Tibial artery (tissue), 4 donors: ENCODE measurements around the gene UBE2E2.

Source experiments
- DNase-seq, 2 donors: peaks; one replicate each; pipeline ENCODE4 v3.0.0-alpha.2; 2019
- H3K27ac ChIP-seq, 2 donors: fragments of 200-600 bp; sonication (generic) in 1 of 2; 1 replicate in 1 of 2; 2 replicates in 1 of 2; pipeline ENCODE4 v1.5.1; 2018 to 2019; ENCODE audit warnings: mild to moderate bottlenecking in 1 of 2
- H3K27me3 ChIP-seq, 2 donors: fragments of 200-600 bp; sonication (generic) in 1 of 2; one replicate each; pipeline versions ENCODE4 v1.5.1 to v1.6.0; 2016 to 2019
- H3K36me3 ChIP-seq, 3 donors: fragments of 200-600 bp; sonication (generic) in 2 of 3; one replicate each; pipeline ENCODE4 v1.5.1; 2016 to 2019; ENCODE audit warnings: mild to moderate bottlenecking in 2 of 3
- H3K4me1 ChIP-seq, 4 donors: fragments of 200-600 bp; sonication (generic) in 2 of 4; 1 replicate in 3 of 4; 2 replicates in 1 of 4; pipeline ENCODE4 v1.5.1; 2016 to 2019
- H3K4me3 ChIP-seq, 2 donors: fragments of 200-600 bp; sonication (generic) in 1 of 2; 1 replicate in 1 of 2; 2 replicates in 1 of 2; pipeline ENCODE4 v1.5.1; 2018 to 2019; ENCODE audit warnings: mild to moderate bottlenecking in 2 of 2
- H3K9me3 ChIP-seq, 3 donors: fragments of 200-600 bp; sonication (generic) in 1 of 3; one replicate each; pipeline ENCODE4 v1.5.1; 2016 to 2019
- intact Hi-C: fragments of 100-400 bp; cut with DNase I; formaldehyde crosslinking; loops from one replicate; pipeline ENCODE4 v1.15.0; 2023; ENCODE audit warnings: low total_unique reads
- TF ChIP-seq, protein P1 (sequence below), 2 experiments: fragments of 200-600 bp in 1 of 2; fragments of 450-650 bp in 1 of 2; IDR thresholded peaks; one replicate each; pipeline ENCODE4 v1.5.1; 2017 to 2019; ENCODE audit warnings: antibody characterized with exemption in 2 of 2, mild to moderate bottlenecking in 1 of 2, moderate library complexity in 1 of 2

The UBE2E2 gene

DNA sequence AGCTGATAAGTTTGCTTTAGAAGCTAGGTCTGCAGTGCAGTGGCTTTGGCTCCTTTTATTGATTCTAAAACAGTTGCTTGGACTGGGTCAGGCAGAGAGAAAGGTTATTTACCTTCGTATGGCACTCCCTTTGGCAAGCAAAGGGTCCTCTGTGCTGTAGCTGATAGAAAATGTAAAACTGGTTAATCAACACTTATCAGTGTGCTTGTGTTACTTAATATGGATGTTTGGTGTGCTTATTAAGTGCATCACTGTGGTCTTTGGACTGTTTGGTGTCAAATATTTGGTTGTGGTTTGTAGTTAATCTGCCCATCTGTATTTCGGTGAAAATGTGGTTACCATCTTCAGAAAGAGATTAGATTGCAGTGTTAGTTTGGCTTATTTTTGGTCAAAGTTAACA, 16.0 kb downstream of the UBE2E2 start:
- DNase-seq = no peak
- Histone ChIP-seq H3K4me1 (peaks cover 0 to 27% (median 7%) of the 10 kb centered on the region in 4 donors), H3K4me3 (no peak overlapping the region), H3K9me3 (peaks cover 0 to 3% (median 0%) of the 10 kb centered on the region in 3 donors), H3K27me3 (no peaks in the 10 kb centered on the region), H3K36me3 (no peaks in the 10 kb centered on the region), H3K27ac (peak overlapping the region in 1 of 2 donors; percentile 22)
- TF ChIP-seq, protein P1, sequence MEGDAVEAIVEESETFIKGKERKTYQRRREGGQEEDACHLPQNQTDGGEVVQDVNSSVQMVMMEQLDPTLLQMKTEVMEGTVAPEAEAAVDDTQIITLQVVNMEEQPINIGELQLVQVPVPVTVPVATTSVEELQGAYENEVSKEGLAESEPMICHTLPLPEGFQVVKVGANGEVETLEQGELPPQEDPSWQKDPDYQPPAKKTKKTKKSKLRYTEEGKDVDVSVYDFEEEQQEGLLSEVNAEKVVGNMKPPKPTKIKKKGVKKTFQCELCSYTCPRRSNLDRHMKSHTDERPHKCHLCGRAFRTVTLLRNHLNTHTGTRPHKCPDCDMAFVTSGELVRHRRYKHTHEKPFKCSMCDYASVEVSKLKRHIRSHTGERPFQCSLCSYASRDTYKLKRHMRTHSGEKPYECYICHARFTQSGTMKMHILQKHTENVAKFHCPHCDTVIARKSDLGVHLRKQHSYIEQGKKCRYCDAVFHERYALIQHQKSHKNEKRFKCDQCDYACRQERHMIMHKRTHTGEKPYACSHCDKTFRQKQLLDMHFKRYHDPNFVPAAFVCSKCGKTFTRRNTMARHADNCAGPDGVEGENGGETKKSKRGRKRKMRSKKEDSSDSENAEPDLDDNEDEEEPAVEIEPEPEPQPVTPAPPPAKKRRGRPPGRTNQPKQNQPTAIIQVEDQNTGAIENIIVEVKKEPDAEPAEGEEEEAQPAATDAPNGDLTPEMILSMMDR (IDR thresholded peaks at IDR 0.05) = no peak
- intact Hi-C loops = no loop called here

DNA sequence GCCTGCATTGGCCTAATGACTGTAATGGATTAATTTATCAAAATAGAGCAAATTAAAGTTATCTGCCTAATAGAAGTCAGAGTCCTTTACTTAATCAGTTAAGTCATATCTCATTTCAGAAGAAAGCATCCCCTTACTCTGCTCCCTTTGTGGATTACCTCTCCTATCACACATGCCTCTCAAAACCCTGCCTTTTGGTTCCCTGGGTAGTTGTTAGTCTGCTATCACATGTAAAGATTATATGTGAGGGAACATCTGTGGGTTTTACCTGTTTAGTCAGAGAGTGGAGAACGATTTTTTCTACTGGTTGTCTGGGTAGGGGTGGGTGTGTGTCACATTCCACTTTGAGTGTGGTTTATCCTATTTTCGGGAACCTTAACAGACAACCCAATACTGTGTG, 16.4 kb downstream of the UBE2E2 start:
- no peaks in the 10 kb centered on the region for H3K36me3 ChIP-seq
- TF ChIP-seq, protein P1 (IDR thresholded peaks at IDR 0.05) = no peak
- H3K4me3 ChIP-seq = no peak overlapping the region
- DNase-seq = no peak
- peak overlapping the region in 1 of 2 donors; percentile 22 for H3K27ac ChIP-seq
- peaks cover 0 to 3% (median 0%) of the 10 kb centered on the region in 3 donors for H3K9me3 ChIP-seq
- peaks cover 0 to 27% (median 7%) of the 10 kb centered on the region in 4 donors for H3K4me1 ChIP-seq
- intact Hi-C loops = no loop called here
- no peaks in the 10 kb centered on the region for H3K27me3 ChIP-seq

- H3K4me1 ChIP-seq = peaks cover 0 to 27% (median 7%) of the 10 kb centered on the region in 4 donors
- H3K4me3 ChIP-seq = peak overlapping the region in 1 of 2 donors; percentile 5
- H3K27ac ChIP-seq = no peak overlapping the region
- TF ChIP-seq, protein P1 (IDR thresholded peaks at IDR 0.05) = no peak
- H3K36me3 ChIP-seq = no peaks in the 10 kb centered on the region
- DNase-seq = no peak
- peaks cover 0 to 3% (median 0%) of the 10 kb centered on the region in 3 donors for H3K9me3 ChIP-seq
- intact Hi-C loops = no loop called here
- H3K27me3 ChIP-seq = no peaks in the 10 kb centered on the region
Observed at GRCh38 chr3:23221136-23221535, 18.0 kb downstream of the UBE2E2 start.

- DNase-seq = no peak
- no peak overlapping the region for H3K4me3 ChIP-seq
- no peaks in the 10 kb centered on the region for H3K27me3 ChIP-seq
- H3K27ac ChIP-seq = no peak overlapping the region
- TF ChIP-seq, protein P1 (IDR thresholded peaks at IDR 0.05) = no peak
- intact Hi-C loops = no loop called here
- peaks cover 0 to 33% (median 5%) of the 10 kb centered on the region in 4 donors for H3K4me1 ChIP-seq
- no peaks in the 10 kb centered on the region for H3K36me3 ChIP-seq
- H3K9me3 ChIP-seq = no peaks in the 10 kb centered on the region
Observed at GRCh38 chr3:23232016-23232415, 28.9 kb downstream of the UBE2E2 start.

GRCh38 chr3:23232854-23233253, 29.7 kb downstream of the UBE2E2 start:
- H3K4me3 ChIP-seq = no peak overlapping the region
- H3K27me3 ChIP-seq = no peaks in the 10 kb centered on the region
- TF ChIP-seq, protein P1 (IDR thresholded peaks at IDR 0.05) = no peak
- peaks cover 0 to 33% (median 5%) of the 10 kb centered on the region in 4 donors for H3K4me1 ChIP-seq
- no peak for DNase-seq
- intact Hi-C loops = no loop called here
- no peak overlapping the region for H3K27ac ChIP-seq
- no peaks in the 10 kb centered on the region for H3K36me3 ChIP-seq
- no peaks in the 10 kb centered on the region for H3K9me3 ChIP-seq

DNA sequence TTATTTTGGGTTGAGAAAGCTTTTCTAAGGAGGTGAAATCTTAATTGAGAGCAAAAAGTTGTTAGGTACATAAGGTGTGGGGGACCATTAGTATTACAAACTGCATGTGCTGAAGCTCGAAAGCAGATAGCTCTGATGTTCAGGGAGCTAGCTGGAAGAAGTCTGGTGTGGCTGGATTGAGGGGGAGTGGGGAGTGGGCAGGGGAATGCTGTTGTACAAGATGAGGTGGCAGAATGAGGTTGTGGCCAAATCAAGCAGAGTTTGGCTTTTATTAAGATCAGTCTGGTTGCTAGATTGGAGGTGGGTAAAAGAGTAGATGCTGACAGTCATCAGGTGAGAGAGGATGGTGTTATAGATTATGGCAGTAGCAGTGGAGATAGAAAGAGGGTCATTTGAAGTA, 32.1 kb downstream of the UBE2E2 start:
- intact Hi-C loops = no loop called here
- Histone ChIP-seq H3K27me3 (no peaks in the 10 kb centered on the region), H3K9me3 (no peaks in the 10 kb centered on the region), H3K4me1 (peaks cover 0 to 42% (median 5%) of the 10 kb centered on the region in 4 donors), H3K4me3 (no peak overlapping the region), H3K36me3 (no peaks in the 10 kb centered on the region), H3K27ac (no peak overlapping the region)
- TF ChIP-seq, protein P1 (IDR thresholded peaks at IDR 0.05) = no peak
- DNase-seq = no peak
